HG03565 (cell line): ENCODE measurements around the gene KCNIP2.

Source experiments
- ATAC-seq: cut with Tn5 transposase; IDR thresholded peaks from one replicate; pipeline ENCODE4 v1.9.1; 2021; ENCODE audit warnings: mild to moderate bottlenecking, moderate library complexity; ENCODE audit not compliant: unreplicated experiment

Gene KCNIP2

GRCh38 chr10:101843032-101844021 lies at the start of gene KCNIP2:
KCNIP2 (minus strand) TSS chr10:101843800; CDS start chr10:101843568, 232 bp downstream.
- no peak for ATAC-seq

- no peak for ATAC-seq
Observed at GRCh38 chr10:101892782-101893391, 49.3 kb upstream of the KCNIP2 start.

- ATAC-seq = peak; percentile 43
Observed at GRCh38 chr10:101889256-101890210, 45.9 kb upstream of the KCNIP2 start.

- ATAC-seq = no peak
Observed at GRCh38 chr10:101888251-101888949, 44.8 kb upstream of the KCNIP2 start.

GRCh38 chr10:101887775-101888174 lies 44.2 kb upstream of the KCNIP2 start:
- ATAC-seq = no peak

- ATAC-seq = no peak
Observed at GRCh38 chr10:101886521-101887312, 43.1 kb upstream of the KCNIP2 start.

- no peak for ATAC-seq
Observed at GRCh38 chr10:101881036-101881774, 37.6 kb upstream of the KCNIP2 start.

GRCh38 chr10:101880232-101880573 lies 36.6 kb upstream of the KCNIP2 start:
- ATAC-seq = no peak

- ATAC-seq = no peak
Observed at GRCh38 chr10:101879456-101880231, 36.0 kb upstream of the KCNIP2 start.

- no peak for ATAC-seq
Observed at GRCh38 chr10:101878869-101879268, 35.3 kb upstream of the KCNIP2 start.

- ATAC-seq = no peak
Observed at GRCh38 chr10:101875068-101875688, 31.6 kb upstream of the KCNIP2 start.

- no peak for ATAC-seq
Observed at GRCh38 chr10:101874252-101874651, 30.7 kb upstream of the KCNIP2 start.

GRCh38 chr10:101867931-101868330 lies 24.3 kb upstream of the KCNIP2 start:
- no peak for ATAC-seq

- ATAC-seq = peak; percentile 22
Observed at GRCh38 chr10:101859530-101859929, 15.9 kb upstream of the KCNIP2 start.

GRCh38 chr10:101858723-101859500 lies 15.3 kb upstream of the KCNIP2 start:
- peak; percentile 44 for ATAC-seq

GRCh38 chr10:101857802-101858476 lies 14.3 kb upstream of the KCNIP2 start:
- ATAC-seq = no peak
